GM12878 (cell line): ENCODE measurements around the gene PLXND1.

Source experiments
- CTCF ChIP-seq, 3 experiments: IDR thresholded peaks in 2 of 3; conservative IDR thresholded peaks in 1 of 3; 2 replicates each; pipeline ENCODE4 v1.5.1; 2011; ENCODE audit warnings: low read depth in 3 of 3, low read length in 3 of 3, mild to moderate bottlenecking in 3 of 3, control low read depth in 2 of 3, moderate library complexity in 2 of 3, inconsistent platforms in 1 of 3, mixed read lengths in 1 of 3; ENCODE audit not compliant: control insufficient read depth in 2 of 3, insufficient read depth in 1 of 3; ENCODE audit errors: extremely low read depth in 1 of 3
- EP300 ChIP-seq, 2 experiments: fragments of 150-350 bp in 1 of 2; IDR thresholded peaks; 2 replicates each; pipeline ENCODE4 v1.6.1; 2011 to 2012; ENCODE audit warnings: low read depth in 2 of 2, low read length in 2 of 2, borderline replicate concordance in 1 of 2, improper control_type of control experiment in 1 of 2, inconsistent platforms in 1 of 2; ENCODE audit not compliant: control insufficient read depth in 1 of 2
- TAF1 ChIP-seq: IDR thresholded peaks from 2 replicates; pipeline ENCODE4 v1.6.1; 2011; ENCODE audit warnings: mild to moderate bottlenecking, low read depth, low read length, borderline replicate concordance

- TF ChIP-seq TAF1 = no peak
- no peak for TF ChIP-seq CTCF (IDR thresholded peaks at IDR 0.05 in 2 of 3, conservative IDR thresholded peaks at IDR 0.05 in 1 of 3; ENCODE audit: control insufficient read depth in 2 of 3, extremely low read depth in 1 of 3, insufficient read depth in 1 of 3, low read depth in 3 of 3, low read length in 3 of 3)
- no peak for TF ChIP-seq EP300 (IDR thresholded peaks at IDR 0.05; ENCODE audit: borderline replicate concordance in 1 of 2, control insufficient read depth in 1 of 2, low read depth in 2 of 2, low read length in 2 of 2)
Observed at GRCh38 chr3:129521611-129522010, 84.9 kb downstream of the PLXND1 start.
